Endodermal cell (in vitro differentiated cells): ENCODE measurements around the gene IRX2. TPM values are rescaled to one million over a fixed set of nuclear protein-coding genes. Genes with fewer than 3 reads are reported as not detected.

Source experiments
- DNase-seq: peaks from one replicate; pipeline ENCODE4 v3.0.0-alpha.2; 2017
- H3K27ac ChIP-seq: 2 replicates; pipeline ENCODE4 v1.5.1; 2013; ENCODE audit warnings: mild to moderate bottlenecking, low read depth, low read length, moderate library complexity
- H3K27me3 ChIP-seq: 2 replicates; pipeline ENCODE4 v1.6.1; 2013; ENCODE audit warnings: mild to moderate bottlenecking, low read length, moderate library complexity; ENCODE audit not compliant: insufficient read depth, control insufficient read depth, poor library complexity, severe bottlenecking
- H3K36me3 ChIP-seq: 2 replicates; pipeline ENCODE4 v1.7.0; 2013; ENCODE audit warnings: mild to moderate bottlenecking, low read length, moderate library complexity; ENCODE audit not compliant: control insufficient read depth, insufficient read depth
- H3K4me1 ChIP-seq: one replicate; pipeline ENCODE4 v1.7.0; 2013; ENCODE audit warnings: low read length; ENCODE audit not compliant: control insufficient read depth, insufficient read depth
- H3K4me3 ChIP-seq: 2 replicates; pipeline ENCODE4 v1.5.1; 2013; ENCODE audit warnings: mild to moderate bottlenecking, low read length, moderate library complexity
- H3K9ac ChIP-seq: 2 replicates; pipeline ENCODE4 v1.6.1; 2013; ENCODE audit warnings: mild to moderate bottlenecking, low read length, moderate library complexity; ENCODE audit not compliant: poor library complexity, severe bottlenecking; ENCODE audit errors: extremely low read depth
- H3K9me3 ChIP-seq: 2 replicates; pipeline ENCODE4 v1.6.1; 2013; ENCODE audit warnings: mild to moderate bottlenecking, low read length, moderate library complexity; ENCODE audit not compliant: control insufficient read depth
- H3K27ac Mint-ChIP-seq: 2 replicates; pipeline ENCODE4 v1.8.0; 2020; ENCODE audit warnings: mixed read lengths
- H3K27me3 Mint-ChIP-seq: 2 replicates; pipeline ENCODE4 v1.8.0; 2021; ENCODE audit warnings: mild to moderate bottlenecking, mixed read lengths; ENCODE audit not compliant: insufficient read depth
- H3K36me3 Mint-ChIP-seq: 2 replicates; pipeline ENCODE4 v1.8.0; 2020; ENCODE audit warnings: low read depth, mixed read lengths
- H3K4me1 Mint-ChIP-seq: 2 replicates; pipeline ENCODE4 v1.8.0; 2020; ENCODE audit warnings: mixed read lengths
- H3K4me3 Mint-ChIP-seq: 2 replicates; pipeline ENCODE4 v1.8.0; 2020; ENCODE audit warnings: mild to moderate bottlenecking, moderate library complexity, mixed read lengths
- H3K9me3 Mint-ChIP-seq: 2 replicates; pipeline ENCODE4 v1.8.0; 2020; ENCODE audit warnings: mild to moderate bottlenecking, mixed read lengths
- CTCF ChIP-seq: fragments of 200-600 bp; sonication (generic); conservative IDR thresholded peaks from 2 replicates; pipeline ENCODE4 v1.5.0; 2021; ENCODE audit warnings: antibody characterized with exemption, mild to moderate bottlenecking
- WGBS, 2 experiments: methylation state at CpG; one replicate each; pipeline versions ENCODE4 v1.1.5 to v1.1.7; 2013; ENCODE audit warnings: missing lambda C conversion rate in 2 of 2, mixed read lengths in 1 of 2; ENCODE audit not compliant: insufficient coverage in 1 of 2, insufficient read length in 1 of 2; 5-methylcytosine and 5-hydroxymethylcytosine counted together
- total RNA-seq, 2 donors: library from RNA; stranded (reverse); fragmentation: NEBNext Ultra II Directional in 1 of 2; extraction: Animal tissue kit (Norgen Biotek cat#: 25700) in 1 of 2; gene quantifications; 2 replicates in 1 of 2; 3 replicates in 1 of 2; pipeline ENCODE4 v1.2.1, GENCODE V29; 2021

Gene IRX2
- total RNA-seq, 2 donors from 2014 or later: 4.2 to 6.9 TPM

GRCh38 chr5:2740876-2741555 is 10.5 kb downstream of the IRX2 start:
- H3K27ac ChIP-seq: no peak overlapping the region
- H3K4me1 ChIP-seq: no peaks in the 10 kb centered on the region
- peaks cover 97% of the 10 kb centered on the region for H3K27me3 Mint-ChIP-seq
- peaks cover 22% of the 10 kb centered on the region for H3K36me3 ChIP-seq
- TF ChIP-seq CTCF: no peak
- no peak overlapping the region for H3K9ac ChIP-seq
- peaks cover 82% of the 10 kb centered on the region for H3K27me3 ChIP-seq
- DNase-seq: no peak
- no peak overlapping the region for H3K4me3 ChIP-seq
- H3K36me3 Mint-ChIP-seq: peaks cover 6% of the 10 kb centered on the region
- H3K4me1 Mint-ChIP-seq: peaks cover 4% of the 10 kb centered on the region
- no peaks in the 10 kb centered on the region for H3K9me3 ChIP-seq
- H3K4me3 Mint-ChIP-seq: no peak overlapping the region
- 44 to 55% methylated on average over 14 to 25 of the region's 25 CpGs for WGBS, 2 experiments
- no peaks in the 10 kb centered on the region for H3K9me3 Mint-ChIP-seq
- no peak overlapping the region for H3K27ac Mint-ChIP-seq

- no peak overlapping the region for H3K27ac Mint-ChIP-seq
- Histone ChIP-seq H3K4me3 (no peak overlapping the region), H3K27ac (no peak overlapping the region), H3K9me3 (no peaks in the 10 kb centered on the region), H3K27me3 (peaks cover 82% of the 10 kb centered on the region), H3K4me1 (no peaks in the 10 kb centered on the region), H3K9ac (no peak overlapping the region), H3K36me3 (peaks cover 15% of the 10 kb centered on the region)
- H3K4me1 Mint-ChIP-seq: peaks cover 4% of the 10 kb centered on the region
- WGBS, 2 experiments: 35 to 38% methylated on average over 8 to 59 of the region's 59 CpGs
- H3K4me3 Mint-ChIP-seq: peak overlapping the region; percentile 49
- no peak for TF ChIP-seq CTCF
- DNase-seq: peak; percentile 82
- peaks cover 2% of the 10 kb centered on the region for H3K36me3 Mint-ChIP-seq
- H3K27me3 Mint-ChIP-seq: peaks cover 95% of the 10 kb centered on the region
- H3K9me3 Mint-ChIP-seq: no peaks in the 10 kb centered on the region
Measured at GRCh38 chr5:2740051-2740875, 11.2 kb downstream of the IRX2 start.

DNA sequence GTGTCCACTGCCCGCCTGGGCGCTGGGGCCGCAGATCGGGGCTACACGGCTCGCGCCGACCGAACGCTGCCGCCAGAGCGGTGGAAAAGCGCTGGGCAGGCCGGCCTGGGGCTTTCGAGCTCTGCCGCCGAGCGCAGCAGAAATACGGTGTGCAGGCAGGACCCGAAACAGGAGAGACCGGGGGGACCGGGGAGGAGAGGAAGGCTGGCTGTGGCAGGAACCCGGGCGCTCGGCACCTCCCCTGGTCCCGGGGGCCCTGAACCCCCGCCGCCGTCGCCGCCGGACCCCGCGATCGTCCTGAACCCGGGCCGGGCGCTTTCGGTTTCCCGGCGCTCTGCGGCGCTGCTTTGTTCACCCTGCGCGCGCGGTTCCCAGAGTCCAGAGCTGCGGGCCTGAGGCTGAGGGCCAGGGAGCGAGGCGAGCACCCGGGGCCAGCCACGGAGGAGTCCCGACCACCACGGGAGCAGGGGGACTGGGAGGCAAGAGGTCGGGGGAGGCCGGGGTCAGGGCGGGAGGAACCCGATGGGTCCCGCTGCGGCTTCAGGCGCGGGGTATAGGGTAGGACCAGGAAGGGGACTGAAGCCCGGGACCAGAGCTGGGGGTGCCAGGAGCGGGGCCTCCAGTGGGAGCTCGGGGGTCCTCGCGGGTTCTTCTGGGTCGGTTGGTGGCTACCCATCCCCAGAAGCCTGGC is 12.0 kb downstream of the IRX2 start:
- Mint-ChIP-seq H3K36me3 (peaks cover 1% of the 10 kb centered on the region), H3K9me3 (no peaks in the 10 kb centered on the region), H3K4me1 (peaks cover 4% of the 10 kb centered on the region), H3K27me3 (peaks cover 95% of the 10 kb centered on the region), H3K4me3 (peak overlapping the region; percentile 49), H3K27ac (no peak overlapping the region)
- peaks cover 7% of the 10 kb centered on the region for H3K36me3 ChIP-seq
- H3K4me3 ChIP-seq: peak overlapping the region; percentile 45
- no peaks in the 10 kb centered on the region for H3K9me3 ChIP-seq
- no peak overlapping the region for H3K9ac ChIP-seq
- no peaks in the 10 kb centered on the region for H3K4me1 ChIP-seq
- DNase-seq: peak; percentile 83
- 2 to 4% methylated on average over 28 to 68 of the region's 68 CpGs for WGBS, 2 experiments
- H3K27ac ChIP-seq: no peak overlapping the region
- TF ChIP-seq CTCF: no peak
- peaks cover 85% of the 10 kb centered on the region for H3K27me3 ChIP-seq
